ENCODE data around the gene KCNH2.

The KCNH2 gene

GRCh38 chr7:150957133-150958020 lies 20.7 kb downstream of the KCNH2 start:
- no peak for DNase-seq

GRCh38 chr7:150956395-150957132 lies 21.6 kb downstream of the KCNH2 start:
- no peak for DNase-seq

GRCh38 chr7:150955519-150956394 lies 22.4 kb downstream of the KCNH2 start:
- DNase-seq: no peak

GRCh38 chr7:150954986-150955518 lies 23.1 kb downstream of the KCNH2 start:
- DNase-seq: no peak

- DNase-seq: no peak
These were observed 23.7 kb downstream of the KCNH2 start for GRCh38 chr7:150954201-150954985.

- DNase-seq: no peak
These were observed 24.8 kb downstream of the KCNH2 start for GRCh38 chr7:150953061-150953997.

GRCh38 chr7:150952331-150953050 lies 25.6 kb downstream of the KCNH2 start:
- no peak for DNase-seq

GRCh38 chr7:150951521-150951920 lies 26.6 kb downstream of the KCNH2 start:
- DNase-seq: no peak

- DNase-seq: no peak
These were observed 27.0 kb downstream of the KCNH2 start for GRCh38 chr7:150951181-150951520.

- DNase-seq: no peak
These were observed 27.5 kb downstream of the KCNH2 start for GRCh38 chr7:150950496-150951180.

GRCh38 chr7:150949971-150950491 lies 28.1 kb downstream of the KCNH2 start:
- DNase-seq: no peak

GRCh38 chr7:150949564-150949963 lies 28.6 kb downstream of the KCNH2 start:
- DNase-seq: no peak

GRCh38 chr7:150948791-150949251 lies 29.3 kb downstream of the KCNH2 start:
- no peak for DNase-seq

- no peak for DNase-seq
These were observed 30.1 kb downstream of the KCNH2 start for GRCh38 chr7:150947761-150948651.

- no peak for DNase-seq
These were observed 30.8 kb downstream of the KCNH2 start for GRCh38 chr7:150947241-150947745.

GRCh38 chr7:150946421-150947240 lies 31.5 kb downstream of the KCNH2 start:
- no peak for DNase-seq

- DNase-seq: no peak
These were observed 32.2 kb downstream of the KCNH2 start for GRCh38 chr7:150945853-150946420.
